Measurements from ENCODE around the gene EXTL1. TPM values are rescaled to one million over a fixed set of nuclear protein-coding genes. Genes with fewer than 3 reads are reported as not detected.

EXTL1 gene
- total and polyA plus RNA-seq, 10 of the 15 experiments (the other 5 are each of a cell fraction or from before 2014, with no cell fraction given), result not detected

GRCh38 chr1:26084844-26085243 is 63.3 kb downstream of the EXTL1 start:
- Histone ChIP-seq H4K20me1 (ENCODE audit: control insufficient read depth, insufficient read depth) (no peaks in the 10 kb centered on the region), H3K27ac (ENCODE audit: control insufficient read depth, insufficient read depth) (no peak overlapping the region), H3K36me3 (ENCODE audit: control insufficient read depth in 2 of 2, insufficient read depth in 2 of 2, low read length in 1 of 2) (no peaks in the 10 kb centered on the region), H3K4me1 (ENCODE audit: control insufficient read depth, insufficient read depth, low read length) (no peaks in the 10 kb centered on the region), H3K4me2 (ENCODE audit: control insufficient read depth, insufficient read depth) (no peak overlapping the region), H2AFZ (ENCODE audit: control insufficient read depth, low read depth, low read length) (no peak overlapping the region), H3K79me2 (ENCODE audit: control insufficient read depth, insufficient read depth, low read length) (no peaks in the 10 kb centered on the region), H3K9ac (ENCODE audit: control insufficient read depth, insufficient read depth, low read length) (no peak overlapping the region), H3K4me3 (no peak overlapping the region), H3K27me3 (replicated peaks in 1 of 2; ENCODE audit: control insufficient read depth in 2 of 2, insufficient read depth in 2 of 2, low read length in 1 of 2) (no peaks in the 10 kb centered on the region; a peak in 2 of 4 replicates), H3K9me3 (replicated peaks; ENCODE audit: control insufficient read depth, insufficient read depth, low read length) (no peaks in the 10 kb centered on the region)
- ChIA-PET RAD21 (ENCODE audit: unreplicated experiment) (no interaction called here), SMC1A (ENCODE audit: uncharacterized antibody, unreplicated experiment) (interaction anchor here (1.2 to 1.9 kb wide), 3 partner anchors 16 to 61 kb away, joined by 3 to 5 read pairs (median 3); no protein-coding TSS in a partner anchor), CTCF (interaction anchor here (1.4 to 1.5 kb wide), 2 partner anchors 20 to 49 kb away, joined by 3 to 4 read pairs; no protein-coding TSS in a partner anchor), POLR2A (no interaction called here)
- no TSS peak for BruUV-seq (replicated peaks)
- ATAC-seq, result no peak
- in situ Hi-C loops (cut with MboI), result no loop called here
- intact Hi-C loops (cut with micrococcal nuclease; ENCODE audit: unreplicated experiment), result no loop called here
- no peak for FAIRE-seq
- no peak for TF ChIP-seq IRF4 (IDR thresholded peaks at IDR 0.05; ENCODE audit: low read depth, low read length)
- no peak for DNase-seq (ENCODE audit: low read depth, low spot score)
- 25% methylated on average over 2 of the region's 2 CpGs for WGBS (ENCODE audit: insufficient coverage, insufficient replicate concordance, low lambda C conversion rate, missing lambda C conversion rate)

Small RNA genes within 50 kb of the gene (small RNA-seq; reads per million reads assigned to genes)
- gene RF00283 (not detected), gene RF00492 (not detected)

Other genes with a start within 250 kb of the EXTL1 start
Only the 7 nearest of the 16 such genes appear.
- gene PAQR7, start 146.1 kb upstream of the EXTL1 start, total RNA-seq (2014; rRNA removed), result 6.7 and 7.0 TPM in 2 replicates
- 5.3 and 5.7 TPM in 2 replicates for gene PAQR7, start 146.1 kb upstream of the EXTL1 start, total RNA-seq (2014; rRNA removed; fragmentation: Illumina TruSeq; extraction: Trizol)
- gene PAQR7, start 146.1 kb upstream of the EXTL1 start, total RNA-seq (2021), result 8.1 and 8.8 TPM in 2 replicates
- gene PAQR7, start 146.1 kb upstream of the EXTL1 start, polyA plus RNA-seq (2011; rRNA removed), result 4.0 and 6.3 TPM in 2 replicates
- gene PAQR7, start 146.1 kb upstream of the EXTL1 start, polyA plus RNA-seq (2014; fragmentation: Illumina TruSeq; extraction: Trizol), result 2.9 and 4.6 TPM in 2 replicates
- 1 to 10 TPM; 1.1 to 2.5 TPM for gene PAQR7, start 146.1 kb upstream of the EXTL1 start, polyA plus RNA-seq (2014; fragmentation: Nextera tagmentation; extraction: Ambion mirVana)
- 5.3 and 6.1 TPM in 2 replicates for gene PAQR7, start 146.1 kb upstream of the EXTL1 start, polyA plus RNA-seq (2014; rRNA removed)
- gene PAQR7, start 146.1 kb upstream of the EXTL1 start, polyA plus RNA-seq (2016; fragmentation: Nextera tagmentation; extraction: Ambion mirVana), result 1 to 10 TPM; 1.9 to 2.9 TPM
- 314 and 374 TPM in 2 replicates for gene STMN1, start 115.4 kb upstream of the EXTL1 start, total RNA-seq (2014; rRNA removed)
- 248 and 281 TPM in 2 replicates for gene STMN1, start 115.4 kb upstream of the EXTL1 start, total RNA-seq (2014; rRNA removed; fragmentation: Illumina TruSeq; extraction: Trizol)
- 342 and 364 TPM in 2 replicates for gene STMN1, start 115.4 kb upstream of the EXTL1 start, total RNA-seq (2021)
- 233 and 239 TPM in 2 replicates for gene STMN1, start 115.4 kb upstream of the EXTL1 start, polyA plus RNA-seq (2011; rRNA removed)
- 864 and 1,025 TPM in 2 replicates for gene STMN1, start 115.4 kb upstream of the EXTL1 start, polyA plus RNA-seq (2014; fragmentation: Illumina TruSeq; extraction: Trizol)
- 1,000 to 10,000 TPM; 1,263 to 1,272 TPM for gene STMN1, start 115.4 kb upstream of the EXTL1 start, polyA plus RNA-seq (2014; fragmentation: Nextera tagmentation; extraction: Ambion mirVana)
- 220 and 240 TPM in 2 replicates for gene STMN1, start 115.4 kb upstream of the EXTL1 start, polyA plus RNA-seq (2014; rRNA removed)
- gene STMN1, start 115.4 kb upstream of the EXTL1 start, polyA plus RNA-seq (2016; fragmentation: Nextera tagmentation; extraction: Ambion mirVana), result 100 to 1,000 TPM; 916 to 930 TPM
- gene PAFAH2, start 23.7 kb upstream of the EXTL1 start, total RNA-seq (2014; rRNA removed), result 4.9 and 5.2 TPM in 2 replicates
- gene PAFAH2, start 23.7 kb upstream of the EXTL1 start, total RNA-seq (2014; rRNA removed; fragmentation: Illumina TruSeq; extraction: Trizol), result 5.9 and 6.8 TPM in 2 replicates
- 5.0 and 6.6 TPM in 2 replicates for gene PAFAH2, start 23.7 kb upstream of the EXTL1 start, total RNA-seq (2021)
- gene PAFAH2, start 23.7 kb upstream of the EXTL1 start, polyA plus RNA-seq (2011; rRNA removed), result 9.5 and 9.6 TPM in 2 replicates
- 5.3 and 6.5 TPM in 2 replicates for gene PAFAH2, start 23.7 kb upstream of the EXTL1 start, polyA plus RNA-seq (2014; fragmentation: Illumina TruSeq; extraction: Trizol)
- 1 to 10 TPM; 3.0 to 4.0 TPM for gene PAFAH2, start 23.7 kb upstream of the EXTL1 start, polyA plus RNA-seq (2014; fragmentation: Nextera tagmentation; extraction: Ambion mirVana)
- gene PAFAH2, start 23.7 kb upstream of the EXTL1 start, polyA plus RNA-seq (2014; rRNA removed), result 6.9 and 7.0 TPM in 2 replicates
- 1 to 10 TPM; 6.5 to 7.7 TPM for gene PAFAH2, start 23.7 kb upstream of the EXTL1 start, polyA plus RNA-seq (2016; fragmentation: Nextera tagmentation; extraction: Ambion mirVana)
- not detected in 2 replicates for gene SLC30A2, start 24.3 kb downstream of the EXTL1 start, total RNA-seq (2014; rRNA removed)
- not detected in 2 replicates for gene SLC30A2, start 24.3 kb downstream of the EXTL1 start, total RNA-seq (2014; rRNA removed; fragmentation: Illumina TruSeq; extraction: Trizol)
- 0.13 TPM in 1 of 2 replicates, not detected in the other for gene SLC30A2, start 24.3 kb downstream of the EXTL1 start, total RNA-seq (2021)
- not detected in 2 replicates for gene SLC30A2, start 24.3 kb downstream of the EXTL1 start, polyA plus RNA-seq (2011; rRNA removed)
- not detected in 2 replicates for gene SLC30A2, start 24.3 kb downstream of the EXTL1 start, polyA plus RNA-seq (2014; fragmentation: Illumina TruSeq; extraction: Trizol)
- gene SLC30A2, start 24.3 kb downstream of the EXTL1 start, polyA plus RNA-seq (2014; fragmentation: Nextera tagmentation; extraction: Ambion mirVana), result not detected
- gene SLC30A2, start 24.3 kb downstream of the EXTL1 start, polyA plus RNA-seq (2014; rRNA removed), result not detected in 2 replicates
- not detected for gene SLC30A2, start 24.3 kb downstream of the EXTL1 start, polyA plus RNA-seq (2016; fragmentation: Nextera tagmentation; extraction: Ambion mirVana)
- not detected in 2 replicates for gene TRIM63, start 45.9 kb downstream of the EXTL1 start, total RNA-seq (2014; rRNA removed)
- not detected in 2 replicates for gene TRIM63, start 45.9 kb downstream of the EXTL1 start, total RNA-seq (2014; rRNA removed; fragmentation: Illumina TruSeq; extraction: Trizol)
- gene TRIM63, start 45.9 kb downstream of the EXTL1 start, total RNA-seq (2021), result not detected in 2 replicates
- not detected in 2 replicates for gene TRIM63, start 45.9 kb downstream of the EXTL1 start, polyA plus RNA-seq (2011; rRNA removed)
- gene TRIM63, start 45.9 kb downstream of the EXTL1 start, polyA plus RNA-seq (2014; fragmentation: Illumina TruSeq; extraction: Trizol), result not detected in 2 replicates
- not detected for gene TRIM63, start 45.9 kb downstream of the EXTL1 start, polyA plus RNA-seq (2014; fragmentation: Nextera tagmentation; extraction: Ambion mirVana)
- gene TRIM63, start 45.9 kb downstream of the EXTL1 start, polyA plus RNA-seq (2014; rRNA removed), result not detected in 2 replicates
- gene TRIM63, start 45.9 kb downstream of the EXTL1 start, polyA plus RNA-seq (2016; fragmentation: Nextera tagmentation; extraction: Ambion mirVana), result not detected
- 9.4 and 10.8 TPM in 2 replicates for gene PDIK1L, start 90.0 kb downstream of the EXTL1 start, total RNA-seq (2014; rRNA removed)
- gene PDIK1L, start 90.0 kb downstream of the EXTL1 start, total RNA-seq (2014; rRNA removed; fragmentation: Illumina TruSeq; extraction: Trizol), result 13.5 and 14.3 TPM in 2 replicates
- 11.9 and 13.7 TPM in 2 replicates for gene PDIK1L, start 90.0 kb downstream of the EXTL1 start, total RNA-seq (2021)
- gene PDIK1L, start 90.0 kb downstream of the EXTL1 start, polyA plus RNA-seq (2011; rRNA removed), result 11.6 and 14.2 TPM in 2 replicates
- 10.3 and 13.7 TPM in 2 replicates for gene PDIK1L, start 90.0 kb downstream of the EXTL1 start, polyA plus RNA-seq (2014; fragmentation: Illumina TruSeq; extraction: Trizol)
- 1 to 10 TPM; 4.0 to 9.5 TPM for gene PDIK1L, start 90.0 kb downstream of the EXTL1 start, polyA plus RNA-seq (2014; fragmentation: Nextera tagmentation; extraction: Ambion mirVana)
- 4.5 and 6.7 TPM in 2 replicates for gene PDIK1L, start 90.0 kb downstream of the EXTL1 start, polyA plus RNA-seq (2014; rRNA removed)
- 10 to 100 TPM; 10.7 to 15.9 TPM for gene PDIK1L, start 90.0 kb downstream of the EXTL1 start, polyA plus RNA-seq (2016; fragmentation: Nextera tagmentation; extraction: Ambion mirVana)
- 0.06 TPM in 1 of 2 replicates, not detected in the other for gene FAM110D, start 137.3 kb downstream of the EXTL1 start, total RNA-seq (2014; rRNA removed)
- not detected in 2 replicates for gene FAM110D, start 137.3 kb downstream of the EXTL1 start, total RNA-seq (2014; rRNA removed; fragmentation: Illumina TruSeq; extraction: Trizol)
- gene FAM110D, start 137.3 kb downstream of the EXTL1 start, total RNA-seq (2021), result not detected in 2 replicates
- gene FAM110D, start 137.3 kb downstream of the EXTL1 start, polyA plus RNA-seq (2011; rRNA removed), result not detected in 2 replicates
- gene FAM110D, start 137.3 kb downstream of the EXTL1 start, polyA plus RNA-seq (2014; fragmentation: Illumina TruSeq; extraction: Trizol), result not detected in 2 replicates
- gene FAM110D, start 137.3 kb downstream of the EXTL1 start, polyA plus RNA-seq (2014; fragmentation: Nextera tagmentation; extraction: Ambion mirVana), result not detected
- not detected in 2 replicates for gene FAM110D, start 137.3 kb downstream of the EXTL1 start, polyA plus RNA-seq (2014; rRNA removed)
- not detected for gene FAM110D, start 137.3 kb downstream of the EXTL1 start, polyA plus RNA-seq (2016; fragmentation: Nextera tagmentation; extraction: Ambion mirVana)

All from GM12878 (cell line).